Spleen (tissue), 7 donors: ENCODE data around the gene BLNK.

Experiments
- CTCF ChIP-seq, 11 experiments: fragments of 200-600 bp in 7 of 11; fragments of 450-650 bp in 4 of 11; sonication (generic) in 4 of 11; IDR thresholded peaks in 8 of 11; conservative IDR thresholded peaks in 3 of 11; 1 replicate in 7 of 11; 2 replicates in 4 of 11; pipeline versions ENCODE4 v1.4.0 to v1.8.0; 2016 to 2021; ENCODE audit warnings: antibody characterized with exemption in 11 of 11, inconsistent platforms in 4 of 11, mild to moderate bottlenecking in 1 of 11
- POLR2A ChIP-seq, 3 donors: fragments of 450-650 bp; IDR thresholded peaks; one replicate each; pipeline ENCODE4 v1.5.1; 2017; ENCODE audit warnings: antibody characterized with exemption in 3 of 3, mild to moderate bottlenecking in 1 of 3
- donor health status: DM: no; HTN: no; CAD: no; lungs with moderate emphysema.
- donor health status: DM: no; HTN: no; CAD: no.
- donor health status: DM: no; HTN: no; CAD: no.

- no peak for TF ChIP-seq CTCF (IDR thresholded peaks at IDR 0.05 in 8 of 11, conservative IDR thresholded peaks at IDR 0.05 in 3 of 11)
- TF ChIP-seq POLR2A (IDR thresholded peaks at IDR 0.05) = no peak
Measured at GRCh38 chr10:96254976-96255375, 16.4 kb downstream of the BLNK start.
